Measurements from ENCODE around the gene INPP5A.

The INPP5A gene

DNA sequence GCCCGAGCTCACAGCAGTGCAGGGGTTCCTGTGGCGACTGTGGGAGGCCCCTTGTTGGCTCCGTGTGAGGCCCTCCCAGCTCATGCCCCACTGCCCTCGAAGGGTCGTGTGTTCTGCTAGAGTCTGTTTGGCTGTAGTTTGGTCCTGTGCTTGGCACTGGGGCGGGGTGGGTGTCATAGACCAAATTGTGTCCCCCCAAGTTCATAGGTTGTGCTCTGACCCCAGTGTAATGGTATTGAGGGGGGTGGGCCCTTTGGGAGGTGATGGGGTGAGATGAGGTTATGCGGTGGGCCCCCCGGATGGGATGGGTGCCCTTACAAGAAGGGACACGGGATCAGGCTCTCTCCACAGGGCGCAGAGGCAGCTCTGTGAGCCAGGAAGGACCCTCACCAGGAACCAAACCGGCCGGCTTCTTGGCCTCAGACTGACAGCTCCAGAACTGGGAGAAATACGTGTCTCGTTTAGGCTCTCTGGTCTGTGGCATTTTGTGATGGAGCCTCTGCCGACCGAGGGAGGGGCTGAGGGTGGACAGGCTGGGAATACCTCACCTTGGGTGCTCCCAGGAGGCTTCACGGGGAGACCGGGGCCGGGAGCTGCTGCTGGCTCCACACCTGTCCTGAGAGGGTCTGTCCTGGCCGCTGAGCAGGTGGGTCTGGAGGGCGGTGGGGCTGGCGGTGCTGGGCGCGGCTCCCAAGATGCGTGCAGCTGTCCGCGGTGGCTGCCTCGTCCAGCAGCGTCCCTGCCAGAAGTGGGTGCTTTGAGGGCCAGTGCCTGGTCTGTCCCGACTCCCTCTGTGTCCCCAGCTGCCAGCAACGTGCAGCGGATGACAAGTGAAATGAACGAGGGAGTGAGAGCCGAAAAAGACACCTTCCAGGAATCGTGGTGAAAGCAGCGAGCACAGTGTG is 89.4 kb downstream of the INPP5A start:
- H2AFZ ChIP-seq (ENCODE audit: low read length), result no peak overlapping the region
- no peaks in the 10 kb centered on the region for H3K4me1 ChIP-seq (ENCODE audit: low read length)
- TF ChIP-seq EZH2 (optimal IDR thresholded peaks at IDR 0.05; ENCODE audit: low read depth, low read length), result no peak
- no peak for TF ChIP-seq CTCF (IDR thresholded peaks at IDR 0.05; ENCODE audit: low read length)
- TF ChIP-seq EZH2phosphoT487 (IDR thresholded peaks at IDR 0.05; ENCODE audit: low read length), result no peak
- DNase-seq, result no peak
- no peak overlapping the region for H3K9ac ChIP-seq (ENCODE audit: low read length)
- H3K4me3 ChIP-seq (ENCODE audit: low read length), result no peak overlapping the region
- H4K20me1 ChIP-seq (ENCODE audit: insufficient read depth, low read length), result no peaks in the 10 kb centered on the region
- H3K27ac ChIP-seq (ENCODE audit: low read length), result no peak overlapping the region
- no peak overlapping the region for H3K4me2 ChIP-seq (ENCODE audit: low read depth, low read length)
- H3K36me3 ChIP-seq (replicated peaks; ENCODE audit: insufficient read depth, low read length), result no peaks in the 10 kb centered on the region
- no peaks in the 10 kb centered on the region for H3K9me2 ChIP-seq (replicated peaks; ENCODE audit: insufficient read depth, low read length)
- H3K9me3 ChIP-seq (replicated peaks; ENCODE audit: insufficient read depth, low read length), result no peaks in the 10 kb centered on the region
- no peaks in the 10 kb centered on the region for H3K79me2 ChIP-seq (ENCODE audit: low read length)
- no peaks in the 10 kb centered on the region for H3K27me3 ChIP-seq (replicated peaks; ENCODE audit: insufficient read depth, low read length)
- H3F3A ChIP-seq (ENCODE audit: insufficient read depth, low read length), result no peaks in the 10 kb centered on the region

GRCh38 chr10:132627666-132628531 is 90.3 kb downstream of the INPP5A start:
- Histone ChIP-seq H2AFZ (ENCODE audit: low read length) (no peak overlapping the region), H4K20me1 (ENCODE audit: insufficient read depth, low read length) (no peaks in the 10 kb centered on the region), H3F3A (ENCODE audit: insufficient read depth, low read length) (no peaks in the 10 kb centered on the region), H3K4me3 (ENCODE audit: low read length) (no peak overlapping the region), H3K27ac (ENCODE audit: low read length) (no peak overlapping the region), H3K79me2 (ENCODE audit: low read length) (no peaks in the 10 kb centered on the region), H3K4me2 (ENCODE audit: low read depth, low read length) (no peak overlapping the region), H3K9me2 (replicated peaks; ENCODE audit: insufficient read depth, low read length) (no peaks in the 10 kb centered on the region), H3K27me3 (replicated peaks; ENCODE audit: insufficient read depth, low read length) (no peaks in the 10 kb centered on the region), H3K9ac (ENCODE audit: low read length) (no peak overlapping the region), H3K4me1 (ENCODE audit: low read length) (no peaks in the 10 kb centered on the region), H3K36me3 (replicated peaks; ENCODE audit: insufficient read depth, low read length) (no peaks in the 10 kb centered on the region), H3K9me3 (replicated peaks; ENCODE audit: insufficient read depth, low read length) (no peaks in the 10 kb centered on the region)
- no peak for TF ChIP-seq EZH2 (optimal IDR thresholded peaks at IDR 0.05; ENCODE audit: low read depth, low read length)
- no peak for TF ChIP-seq EZH2phosphoT487 (IDR thresholded peaks at IDR 0.05; ENCODE audit: low read length)
- no peak for TF ChIP-seq CTCF (IDR thresholded peaks at IDR 0.05; ENCODE audit: low read length)
- DNase-seq, result no peak

- Histone ChIP-seq H4K20me1 (ENCODE audit: insufficient read depth, low read length) (no peaks in the 10 kb centered on the region), H3K27ac (ENCODE audit: low read length) (no peak overlapping the region), H3K4me1 (ENCODE audit: low read length) (no peaks in the 10 kb centered on the region), H3K9me2 (replicated peaks; ENCODE audit: insufficient read depth, low read length) (no peaks in the 10 kb centered on the region), H3K4me3 (ENCODE audit: low read length) (no peak overlapping the region), H3K9me3 (replicated peaks; ENCODE audit: insufficient read depth, low read length) (no peaks in the 10 kb centered on the region), H3K4me2 (ENCODE audit: low read depth, low read length) (no peak overlapping the region), H3K27me3 (replicated peaks; ENCODE audit: insufficient read depth, low read length) (no peaks in the 10 kb centered on the region), H3K79me2 (ENCODE audit: low read length) (no peaks in the 10 kb centered on the region), H3K36me3 (replicated peaks; ENCODE audit: insufficient read depth, low read length) (no peaks in the 10 kb centered on the region), H3F3A (ENCODE audit: insufficient read depth, low read length) (no peaks in the 10 kb centered on the region), H3K9ac (ENCODE audit: low read length) (no peak overlapping the region), H2AFZ (ENCODE audit: low read length) (no peak overlapping the region)
- TF ChIP-seq EZH2 (optimal IDR thresholded peaks at IDR 0.05; ENCODE audit: low read depth, low read length) (no peak), CTCF (IDR thresholded peaks at IDR 0.05; ENCODE audit: low read length) (no peak), EZH2phosphoT487 (IDR thresholded peaks at IDR 0.05; ENCODE audit: low read length) (no peak)
- no peak for DNase-seq
Observed at GRCh38 chr10:132628966-132629900, 91.6 kb downstream of the INPP5A start.
